HG02642 (cell line): Measurements from ENCODE around the gene TMEM44.
A peak's percentile ranks its signal among the peaks of the same experiment; 100 is the strongest.
"Not testable (repeated sequence)": the region's sequence is repeated elsewhere in the genome, so short reads cannot be mapped to it uniquely, and the experiment has no call there.

Source experiments
- ATAC-seq: cut with Tn5 transposase; IDR thresholded peaks from one replicate; pipeline ENCODE4 v1.9.1; 2021; ENCODE audit warnings: mild to moderate bottlenecking; ENCODE audit not compliant: unreplicated experiment, poor library complexity

Gene TMEM44

DNA sequence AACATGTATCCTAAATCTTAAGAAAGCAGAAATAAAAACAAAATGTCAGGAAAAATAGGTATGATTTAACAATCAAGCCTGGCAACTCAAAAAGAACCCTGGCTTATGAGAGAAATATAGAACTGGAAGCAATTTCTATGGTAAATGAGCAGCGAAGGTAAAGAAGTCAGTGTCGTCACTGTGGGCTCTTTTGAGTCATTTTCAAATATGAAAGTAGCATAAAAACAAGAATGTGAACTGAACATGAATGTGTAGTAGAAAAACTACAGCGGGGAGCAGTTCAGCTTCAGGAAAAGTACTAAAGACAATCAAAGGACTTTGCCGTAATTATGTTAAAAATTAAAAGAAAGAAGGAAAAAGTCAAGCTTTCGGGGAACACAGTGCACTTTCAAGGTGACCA, 21.2 kb upstream of the TMEM44 start:
- peak; percentile 55 for ATAC-seq

DNA sequence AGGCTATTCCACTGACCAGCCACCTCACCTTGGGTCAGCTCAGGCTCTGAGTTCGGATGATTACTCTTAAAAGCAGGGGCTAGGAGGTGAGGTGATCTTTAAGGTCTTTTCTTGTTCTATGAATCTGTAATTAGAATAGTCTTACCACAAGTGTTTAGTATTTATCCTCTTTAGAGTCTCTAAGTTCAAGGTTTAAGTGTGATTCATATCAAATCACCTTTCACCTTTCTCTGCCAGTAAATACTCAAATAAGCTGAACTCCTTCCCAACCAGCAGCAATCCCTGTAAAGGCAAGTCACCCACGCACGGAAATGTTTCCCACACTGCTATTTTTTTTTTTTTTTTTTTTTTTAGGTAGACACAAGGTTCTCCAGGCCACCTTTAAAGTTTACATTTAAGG, 14.5 kb upstream of the TMEM44 start:
- no peak for ATAC-seq

DNA sequence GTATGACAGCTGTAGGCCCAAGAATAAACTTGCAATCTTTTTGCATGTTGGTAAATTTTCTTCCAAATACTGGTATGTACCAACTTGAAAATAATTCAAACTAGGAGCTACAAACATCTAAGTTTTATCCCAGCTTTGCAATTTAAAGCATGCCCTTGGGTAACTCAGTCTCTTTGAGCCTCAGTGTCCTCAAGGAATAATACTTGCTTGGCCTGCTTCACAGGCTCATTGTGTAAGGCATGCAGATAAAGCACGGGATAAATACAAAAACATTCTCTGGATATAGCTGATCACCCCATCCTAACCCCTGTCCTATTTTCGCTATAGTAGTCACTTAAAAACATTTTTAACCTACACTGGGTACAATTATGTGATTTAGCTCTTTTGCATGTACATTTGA, 9.6 kb upstream of the TMEM44 start:
- ATAC-seq = no peak

DNA sequence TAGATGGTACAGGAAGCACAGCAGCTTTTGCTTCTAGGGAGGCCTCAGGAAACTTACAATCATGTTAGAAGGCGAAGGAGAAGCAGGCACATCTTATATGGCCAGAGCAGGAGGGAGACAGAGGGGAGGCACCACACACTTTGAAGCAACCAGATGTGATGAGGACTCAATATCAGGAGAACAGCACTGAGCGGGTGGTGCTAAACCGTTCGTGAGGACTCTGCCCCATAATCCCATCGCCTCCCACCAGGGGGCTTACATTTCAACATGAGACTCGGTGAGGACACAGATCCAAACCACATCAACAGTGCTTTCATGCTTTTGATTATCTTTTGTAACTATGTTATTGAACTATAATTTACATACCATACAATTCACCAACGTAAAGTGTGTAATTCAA, 7.6 kb upstream of the TMEM44 start:
- ATAC-seq = no peak

DNA sequence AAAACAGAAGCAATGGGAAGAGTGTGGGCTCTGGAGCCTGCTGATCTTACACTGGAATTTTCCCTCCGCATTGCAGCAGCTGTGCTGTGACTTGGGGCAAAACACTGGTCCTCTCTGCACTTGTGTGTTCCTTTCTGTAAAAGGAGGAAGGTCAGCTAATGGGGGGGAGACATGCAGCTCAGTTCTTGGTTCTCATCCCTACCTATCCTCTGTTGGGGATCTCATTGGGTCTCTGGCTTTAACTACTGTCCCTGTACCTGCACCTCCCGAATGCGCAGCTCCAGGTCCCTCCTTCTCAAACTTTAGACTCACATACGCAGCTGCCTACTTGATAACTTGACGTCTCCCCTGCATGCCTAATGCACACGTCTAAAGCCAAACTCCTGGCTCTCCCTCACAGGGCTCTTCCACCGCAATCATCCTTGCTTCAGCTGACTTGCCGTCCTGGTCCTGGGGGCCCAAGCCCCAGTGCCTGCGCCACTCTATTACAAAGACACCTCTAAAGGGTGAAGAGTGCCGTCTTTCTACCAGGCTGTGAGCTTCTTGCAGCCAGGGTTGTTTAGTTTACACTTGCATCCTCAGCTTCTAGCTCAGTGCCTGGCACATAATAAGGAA, 5.9 kb upstream of the TMEM44 start:
- no peak for ATAC-seq

DNA sequence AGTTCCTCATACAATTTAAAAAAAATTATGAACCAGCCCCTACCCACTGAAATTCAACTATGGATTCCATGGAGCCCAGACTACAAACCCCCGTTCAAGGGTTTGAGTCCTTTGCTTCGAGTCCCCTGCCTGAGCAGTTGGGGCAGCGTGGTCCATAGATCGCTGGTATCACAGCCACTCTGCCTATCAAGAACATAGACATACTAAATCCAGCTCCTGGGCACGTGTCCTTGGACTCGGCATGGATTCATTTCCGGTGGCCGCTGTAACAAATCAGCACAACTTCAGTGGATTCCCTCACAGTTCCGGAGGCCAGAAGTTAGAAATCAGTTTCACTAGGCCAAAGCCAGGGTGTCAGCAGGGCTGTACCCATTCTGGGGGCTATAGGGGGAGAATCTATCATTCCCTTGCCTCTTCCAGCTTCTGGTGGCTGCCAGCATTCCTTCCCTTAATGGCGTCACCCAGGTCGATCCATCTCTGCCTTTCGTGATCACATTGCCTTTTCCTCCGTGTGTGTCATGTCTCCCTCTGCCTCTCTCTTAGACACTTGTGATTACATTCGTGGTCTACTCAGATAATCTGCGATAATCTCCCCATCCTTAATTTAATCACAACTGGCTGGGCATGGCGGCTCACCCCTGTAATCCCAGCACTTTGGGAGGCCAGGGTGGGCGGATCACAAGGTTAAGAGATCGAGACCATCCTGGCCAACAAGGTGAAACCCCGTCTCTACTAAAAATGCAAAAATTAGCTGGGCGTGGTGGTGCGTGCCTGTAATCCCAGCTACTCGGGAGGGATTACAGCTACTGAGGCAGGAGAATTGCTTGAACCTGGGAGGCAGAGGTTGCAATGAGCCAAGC, 4.6 kb upstream of the TMEM44 start:
- ATAC-seq = no peak

DNA sequence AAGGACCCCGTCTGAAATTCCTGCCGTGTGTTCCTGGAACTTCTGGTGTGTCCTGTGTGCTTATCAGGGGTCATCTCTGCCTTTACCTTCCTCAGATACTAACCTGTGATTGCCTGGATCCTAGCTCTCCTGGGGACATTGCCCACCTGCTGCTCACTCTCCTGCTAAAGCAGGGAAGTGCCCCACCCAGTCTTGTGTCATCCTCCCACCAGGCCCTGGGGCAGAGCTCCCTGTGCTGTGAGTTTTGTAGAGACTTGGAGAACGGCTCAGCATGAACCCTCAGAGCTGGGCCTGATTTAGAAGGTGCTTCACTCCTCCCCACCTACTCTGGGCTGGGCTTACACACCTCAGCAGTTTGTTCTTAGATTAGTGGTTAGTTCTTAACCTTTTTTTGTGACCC, 3.8 kb upstream of the TMEM44 start:
- no peak for ATAC-seq

DNA sequence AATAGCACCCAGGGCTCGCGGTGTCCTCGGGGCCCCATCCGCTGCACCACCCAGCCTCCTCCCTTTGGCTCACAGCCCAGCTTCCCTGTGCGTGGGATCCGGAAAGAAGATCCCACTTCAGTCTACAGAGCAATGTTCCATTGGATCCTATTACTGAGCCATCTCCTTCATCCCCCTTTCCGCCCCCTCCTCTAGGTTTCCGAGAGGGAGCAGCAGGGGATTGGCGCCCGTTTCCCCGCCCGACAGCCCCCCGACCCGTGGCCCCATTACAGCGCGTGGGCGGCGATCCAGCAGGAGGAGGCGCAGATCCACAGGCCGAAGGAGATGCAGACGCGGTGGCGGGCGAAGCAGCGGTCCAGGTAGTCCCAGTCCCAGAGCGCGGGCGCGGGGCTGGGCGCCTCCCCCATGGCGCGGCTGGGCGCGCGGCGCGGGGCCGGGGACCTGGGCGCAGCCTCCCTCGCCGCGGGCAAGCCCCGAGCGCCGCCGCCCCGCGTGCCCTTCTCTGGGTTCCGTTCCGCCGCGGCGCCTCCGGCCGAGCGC, 340 bp downstream of the TMEM44 start:
- ATAC-seq = peak; percentile 66

DNA sequence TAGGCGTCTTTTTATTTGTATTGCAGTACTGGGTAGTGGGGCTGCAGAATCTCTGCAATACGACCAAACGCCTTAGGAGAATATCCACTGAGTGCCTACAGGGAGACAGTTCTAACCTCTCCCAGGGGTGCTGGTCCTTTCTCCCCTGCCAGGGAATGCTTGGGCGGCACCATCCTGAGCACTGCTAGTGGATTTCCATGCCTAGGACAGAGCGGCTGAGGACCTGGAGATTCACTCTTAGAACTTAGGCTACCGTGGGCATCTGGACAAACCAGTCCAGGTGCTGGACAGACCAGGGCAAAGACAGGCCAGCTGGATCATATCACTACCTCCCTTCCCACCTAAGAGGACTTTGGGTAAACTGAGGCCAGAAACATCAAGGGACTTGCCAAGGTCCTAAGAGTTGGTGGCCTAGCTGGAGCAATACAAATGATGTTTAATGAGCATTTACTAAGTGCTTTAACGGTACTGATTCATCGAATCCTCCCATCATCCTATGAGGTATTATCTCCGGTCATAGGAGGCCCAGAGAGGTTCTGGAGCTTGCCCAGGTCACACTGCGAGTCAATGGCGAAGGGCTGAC, 902 bp downstream of the TMEM44 start:
- no peak for ATAC-seq

DNA sequence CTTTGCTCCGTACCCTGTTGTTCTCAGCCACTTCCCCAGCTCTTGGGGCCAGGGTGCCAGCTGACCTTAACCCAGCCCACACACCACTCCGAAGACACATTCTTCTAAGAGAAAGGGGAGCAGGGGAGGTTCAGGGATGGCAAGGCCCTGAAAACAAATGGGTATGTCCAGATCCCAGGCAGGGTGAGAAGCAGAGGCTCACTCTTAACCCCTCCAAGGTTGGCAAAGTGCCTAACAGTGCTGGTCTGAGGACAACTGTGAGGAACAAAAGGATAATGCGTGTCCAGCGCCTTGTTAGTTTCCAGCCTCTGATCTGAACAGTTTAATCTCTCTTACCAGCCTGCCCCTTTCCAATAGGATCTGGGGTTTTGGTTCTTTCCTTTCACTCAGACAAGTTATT, 1.5 kb downstream of the TMEM44 start:
- ATAC-seq = no peak

DNA sequence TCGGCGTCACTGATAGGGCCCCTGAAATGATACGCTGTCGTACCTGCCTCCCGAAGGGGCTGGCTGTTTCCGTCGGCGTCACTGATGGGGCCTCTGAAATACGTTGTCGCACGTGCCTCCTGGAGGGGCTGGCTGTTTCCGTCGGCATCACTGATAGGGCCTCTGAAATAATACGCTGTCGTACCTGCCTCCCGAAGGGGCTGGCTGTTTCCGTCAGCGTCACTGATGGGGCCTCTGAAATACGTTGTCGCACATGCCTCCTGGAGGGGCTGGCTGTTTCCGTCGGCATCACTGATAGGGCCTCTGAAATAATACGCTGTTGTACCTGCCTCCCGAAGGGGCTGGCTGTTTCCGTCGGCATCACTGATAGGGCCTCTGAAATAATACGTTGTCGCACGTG, 2.5 kb downstream of the TMEM44 start:
- not testable (repeated sequence) for ATAC-seq

DNA sequence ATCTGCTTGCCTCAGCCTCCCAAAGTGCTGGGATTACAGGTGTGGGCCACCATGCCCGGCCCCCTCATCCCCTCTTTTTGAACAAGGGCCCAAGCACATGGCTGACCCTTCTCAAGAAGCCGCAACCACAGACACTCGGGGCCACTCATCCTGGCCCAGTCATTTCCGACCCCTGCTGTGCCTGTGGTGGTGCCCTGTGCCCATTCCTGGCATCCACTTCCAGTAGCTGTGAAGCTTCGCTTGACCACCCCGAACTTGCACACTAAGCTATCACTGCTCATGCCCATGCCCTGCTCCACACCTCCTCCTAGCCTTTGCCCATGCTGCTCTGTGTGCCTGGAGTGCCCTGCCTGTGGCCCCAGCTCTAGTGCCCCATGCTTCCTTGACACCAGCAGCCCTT, 8.3 kb downstream of the TMEM44 start:
- ATAC-seq = no peak

DNA sequence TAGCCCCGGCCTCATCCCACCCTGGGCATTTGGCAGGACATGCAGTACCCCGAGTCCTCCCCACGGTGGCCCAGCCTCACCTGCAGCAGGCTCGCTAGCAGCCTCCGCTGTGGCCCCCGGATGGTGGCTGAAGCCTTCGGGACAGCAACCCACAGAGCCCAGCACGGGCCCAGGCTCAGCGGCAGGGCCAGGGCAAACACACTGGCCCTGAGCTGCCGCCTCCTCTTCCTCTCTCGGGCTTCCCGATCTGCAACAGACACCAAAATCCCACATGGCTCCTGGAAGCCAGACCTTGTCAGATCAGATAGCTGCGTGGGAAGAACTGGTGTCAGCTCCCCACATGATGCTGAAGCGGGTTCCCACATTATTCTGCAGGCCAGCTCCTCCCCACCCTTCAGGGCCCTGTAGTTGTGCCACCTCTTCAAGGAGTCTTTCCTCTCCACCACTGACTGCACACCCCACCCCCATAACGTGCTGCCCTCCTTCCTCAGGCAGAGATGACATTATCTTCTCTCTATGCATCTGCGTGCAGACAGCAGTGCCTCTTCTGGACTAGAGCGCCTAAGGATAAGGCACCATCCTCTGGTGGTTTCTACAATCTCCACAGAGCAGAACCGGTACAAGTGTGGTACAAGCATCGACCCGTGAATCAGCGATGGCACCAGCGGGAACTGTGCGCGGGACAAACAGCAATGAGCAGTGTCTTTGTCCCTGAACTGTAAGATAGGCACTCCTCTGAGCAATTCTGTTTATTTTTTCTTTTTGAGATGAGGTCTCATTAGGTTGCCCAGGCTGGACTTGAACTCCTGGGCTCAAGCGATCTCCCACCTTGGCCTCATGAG, 9.5 kb downstream of the TMEM44 start:
- ATAC-seq = no peak

DNA sequence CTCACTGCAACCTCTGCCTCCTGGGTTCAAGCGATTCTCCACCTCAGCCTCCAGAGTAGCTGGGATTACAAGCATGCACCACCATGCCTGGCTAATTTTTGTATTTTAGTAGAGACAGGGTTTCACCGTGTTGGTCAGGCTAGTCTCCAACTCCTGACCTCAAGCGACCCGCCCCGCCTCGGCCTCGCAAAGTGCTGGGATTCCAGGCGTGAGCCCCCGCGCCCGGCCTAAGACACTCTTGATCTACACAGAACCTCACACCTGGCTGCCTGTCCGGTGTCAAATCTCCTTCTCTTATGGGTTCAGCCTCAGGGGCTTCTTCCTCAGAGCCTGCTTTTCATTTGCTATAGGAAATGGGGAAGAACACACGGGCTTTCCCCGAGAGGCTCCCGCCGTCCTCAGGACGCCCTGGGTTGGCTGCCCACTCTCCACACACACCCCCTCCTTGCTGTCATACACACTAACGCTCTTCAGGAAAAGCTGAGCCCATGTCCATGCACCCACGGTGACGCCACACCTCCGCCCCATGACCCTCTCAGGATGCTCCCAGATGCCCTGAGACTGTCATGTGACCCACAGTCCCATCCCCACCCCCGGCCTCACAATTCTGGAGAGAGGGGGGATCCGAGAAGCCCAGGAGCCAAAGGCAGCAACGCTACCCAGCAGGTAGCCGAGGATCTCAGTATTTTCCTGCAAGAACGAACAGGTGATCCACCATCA, 10.4 kb downstream of the TMEM44 start:
- no peak for ATAC-seq

DNA sequence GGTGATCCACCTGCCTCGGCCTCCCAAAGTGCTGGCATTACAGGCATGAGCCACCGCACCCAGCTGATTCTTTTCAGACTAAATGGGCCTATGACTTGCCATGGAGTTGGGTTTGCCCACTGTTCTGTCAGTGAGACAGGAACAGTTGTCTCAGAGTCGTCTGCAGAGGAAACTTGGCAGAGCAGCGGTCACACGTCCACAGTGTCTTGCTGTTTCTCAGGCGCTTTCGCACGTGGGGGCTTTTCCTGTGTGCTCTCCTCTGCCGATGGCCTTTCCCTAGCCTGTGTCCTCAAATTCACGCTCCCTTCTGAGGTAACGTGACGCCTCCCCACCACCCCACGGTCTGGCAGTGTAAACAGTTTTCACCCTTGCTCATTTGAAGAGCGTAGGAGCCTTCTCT, 11.3 kb downstream of the TMEM44 start:
- no peak for ATAC-seq

DNA sequence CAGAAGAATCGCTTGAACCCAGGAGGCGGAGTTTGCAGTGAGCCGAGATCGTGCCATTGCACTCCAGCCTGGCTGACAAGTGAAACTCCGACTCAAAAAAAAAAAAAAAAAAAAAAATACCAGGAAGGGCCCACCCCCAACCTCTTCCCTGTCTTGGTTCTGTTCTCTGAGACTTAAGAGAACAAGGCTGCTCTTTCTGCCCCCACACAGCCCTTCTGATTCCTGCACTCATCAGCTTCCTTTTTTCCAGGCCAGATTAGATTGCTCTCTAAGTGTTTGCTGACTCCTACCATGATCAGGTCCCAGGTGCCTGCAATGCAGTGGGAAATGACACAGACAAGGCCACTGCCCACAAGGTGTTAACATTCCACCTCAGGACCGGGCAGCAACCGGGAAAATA, 13.0 kb downstream of the TMEM44 start:
- ATAC-seq = no peak

DNA sequence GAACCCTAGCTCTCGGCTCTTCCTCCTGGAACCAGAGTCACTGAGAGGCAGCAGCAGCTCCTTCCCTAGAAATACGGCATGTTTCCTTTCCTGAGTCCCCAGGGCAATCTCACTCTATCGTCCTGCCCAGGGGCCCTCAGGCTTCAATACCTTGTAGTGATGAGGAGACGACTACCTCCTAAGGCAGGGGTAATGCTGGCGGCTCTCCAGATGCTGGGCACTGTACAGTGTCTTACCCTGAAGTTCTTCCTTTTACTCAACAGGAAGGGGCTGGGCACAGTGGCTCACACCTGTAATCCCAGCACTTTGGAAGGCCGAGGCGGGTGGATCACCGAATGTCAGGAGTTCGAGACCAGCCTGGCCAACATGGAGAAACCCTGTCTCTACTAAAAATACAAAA, 13.5 kb downstream of the TMEM44 start:
- no peak for ATAC-seq

DNA sequence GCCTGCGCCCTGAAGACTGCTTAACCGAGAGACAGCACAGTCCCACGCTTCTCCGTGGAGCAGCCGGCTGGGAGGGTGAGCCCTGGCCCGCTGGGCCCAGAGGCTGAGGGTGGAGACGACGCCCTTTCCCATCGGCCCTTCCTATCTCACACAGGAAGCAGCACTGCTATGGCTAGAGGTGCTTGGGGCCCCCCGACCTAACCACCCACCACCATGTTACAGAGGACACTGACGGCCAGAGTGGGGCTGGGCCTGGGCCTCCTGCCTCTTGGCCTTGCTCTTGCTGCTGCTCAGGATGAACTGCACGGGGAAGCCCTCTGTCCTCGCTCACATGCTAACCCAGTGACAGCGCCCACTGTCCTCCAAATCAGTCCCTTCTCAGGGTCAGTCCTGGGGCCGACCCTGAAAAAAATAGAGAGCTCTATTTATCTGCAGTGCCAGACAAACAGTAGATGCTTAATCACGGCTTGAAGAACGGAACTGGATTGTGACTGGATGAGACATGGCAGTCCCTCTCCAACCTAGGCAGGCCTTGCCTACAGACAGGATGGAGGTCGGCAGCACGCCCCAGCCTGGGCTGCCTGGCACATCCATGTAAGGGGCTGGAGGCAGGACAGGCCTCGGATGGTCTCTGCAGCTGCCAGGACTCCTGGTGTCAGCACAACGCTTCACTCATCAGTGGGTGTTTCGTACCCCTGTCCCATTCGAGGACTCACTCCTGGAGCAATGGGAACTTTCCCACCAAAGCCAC, 14.2 kb downstream of the TMEM44 start:
- no peak for ATAC-seq

DNA sequence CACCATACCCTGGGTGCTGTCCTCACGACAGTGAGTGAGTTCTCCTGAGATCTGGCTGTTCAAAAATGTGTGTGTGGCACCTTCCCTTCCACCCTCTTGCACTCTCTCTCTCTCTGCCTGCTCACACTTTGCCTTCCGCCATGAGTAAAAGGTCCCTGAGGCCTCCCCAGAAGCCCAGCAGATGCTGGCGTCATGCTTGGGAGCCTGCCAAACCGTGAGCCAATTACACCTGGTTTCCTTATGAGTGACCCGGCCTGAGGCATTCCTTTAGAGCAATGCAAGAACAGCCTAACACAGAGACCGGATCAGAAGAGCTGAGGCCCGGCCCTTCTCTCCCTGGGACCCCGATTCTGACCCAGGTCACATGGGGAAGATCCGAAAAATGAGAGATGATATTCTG, 15.4 kb downstream of the TMEM44 start:
- ATAC-seq = no peak
